ENCODE data around the gene SRGAP2.
"Not testable (repeated sequence)": the region's sequence is repeated elsewhere in the genome, so short reads cannot be mapped to it uniquely, and the experiment has no call there.

SRGAP2 gene

GRCh38 chr1:206203364-206204158 lies at the start of gene SRGAP2:
TSS of gene SRGAP2 (plus strand) at chr1:206203541. CDS start at chr1:206205971, 2,430 bp downstream.
- not testable (repeated sequence) for DNase-seq

GRCh38 chr1:206167350-206168029 lies 35.9 kb upstream of the SRGAP2 start:
- DNase-seq, result not testable (repeated sequence)

GRCh38 chr1:206169794-206170193 lies 33.5 kb upstream of the SRGAP2 start:
- not testable (repeated sequence) for DNase-seq

GRCh38 chr1:206173110-206173719 lies 30.1 kb upstream of the SRGAP2 start:
- DNase-seq, result not testable (repeated sequence)

GRCh38 chr1:206174182-206174868 lies 29.0 kb upstream of the SRGAP2 start:
- not testable (repeated sequence) for DNase-seq

- DNase-seq, result not testable (repeated sequence)
Observed at GRCh38 chr1:206175459-206176113, 27.8 kb upstream of the SRGAP2 start.

- not testable (repeated sequence) for DNase-seq
Observed at GRCh38 chr1:206176114-206176502, 27.2 kb upstream of the SRGAP2 start.

- DNase-seq, result not testable (repeated sequence)
Observed at GRCh38 chr1:206178061-206178989, 25.0 kb upstream of the SRGAP2 start.

- not testable (repeated sequence) for DNase-seq
Observed at GRCh38 chr1:206179666-206180065, 23.7 kb upstream of the SRGAP2 start.

- DNase-seq, result not testable (repeated sequence)
Observed at GRCh38 chr1:206182368-206183317, 20.7 kb upstream of the SRGAP2 start.

GRCh38 chr1:206183788-206184187 lies 19.6 kb upstream of the SRGAP2 start:
- DNase-seq, result not testable (repeated sequence)

GRCh38 chr1:206185778-206186177 lies 17.6 kb upstream of the SRGAP2 start:
- DNase-seq, result not testable (repeated sequence)

- DNase-seq, result not testable (repeated sequence)
Observed at GRCh38 chr1:206186826-206187225, 16.5 kb upstream of the SRGAP2 start.

- DNase-seq, result not testable (repeated sequence)
Observed at GRCh38 chr1:206195182-206195581, 8.2 kb upstream of the SRGAP2 start.

- DNase-seq, result not testable (repeated sequence)
Observed at GRCh38 chr1:206196748-206197424, 6.5 kb upstream of the SRGAP2 start.

- not testable (repeated sequence) for DNase-seq
Observed at GRCh38 chr1:206202789-206203363, 465 bp upstream of the SRGAP2 start, which contains the start of gene FAM72A. TSS of gene FAM72A (minus strand) at chr1:206202839. CDS start at chr1:206202025, 814 bp downstream.

- DNase-seq, result not testable (repeated sequence)
Observed at GRCh38 chr1:206204159-206204511, 794 bp downstream of the SRGAP2 start.

- not testable (repeated sequence) for DNase-seq
Observed at GRCh38 chr1:206204871-206205270, 1.5 kb downstream of the SRGAP2 start.

GRCh38 chr1:206205569-206205968 lies 2.2 kb downstream of the SRGAP2 start:
- DNase-seq, result not testable (repeated sequence)
